ENCODE data around the gene TMEM212. TPM values are rescaled to one million over a fixed set of nuclear protein-coding genes. Genes with fewer than 3 reads are reported as not detected.
"Not testable (repeated sequence)": the region's sequence is repeated elsewhere in the genome, so short reads cannot be mapped to it uniquely, and the experiment has no call there.

The TMEM212 gene
- total and polyA plus RNA-seq, 2 of the 13 experiments (the other 11 are each of a cell fraction or from before 2014, with no cell fraction given): not detected

GRCh38 chr3:171813897-171814460, 29.2 kb upstream of the TMEM212 start:
- peaks cover 25% of the 10 kb centered on the region for H3K79me2 ChIP-seq (ENCODE audit: insufficient read depth, low read length)
- intact Hi-C loops (cut with micrococcal nuclease; ENCODE audit: unreplicated experiment): no loop called here
- in situ Hi-C loops (cut with HindIII; ENCODE audit: extremely low pct_ligation_motif_present, low pct_unique_long_range_greater_than_20kb): no loop called here
- BruUV-seq (replicated peaks): no TSS peak
- POLR2A ChIA-PET: interaction anchor here (0.6 to 1.2 kb wide), 2 partner anchors 8 to 224 kb away, joined by 3 to 4 read pairs; no protein-coding TSS in a partner anchor
- H3K4me2 ChIP-seq (ENCODE audit: low read depth, low read length): no peak overlapping the region
- ATAC-seq (no peak), DNase-seq (ENCODE audit: low spot score) (no peak), FAIRE-seq (no peak)
- no peak overlapping the region for H3K27ac ChIP-seq (ENCODE audit: extremely low read length, insufficient read depth, low read length)
- no peaks in the 10 kb centered on the region for H4K20me1 ChIP-seq (ENCODE audit: insufficient read depth, low read length)
- CTCF ChIA-PET (ENCODE audit: low intra/inter-chr PET ratio, low total read pairs): no interaction called here
- peaks cover 46% of the 10 kb centered on the region for H3K4me1 ChIP-seq (ENCODE audit: insufficient read depth, low read length)
- WGBS (ENCODE audit: low lambda C conversion rate): 68% methylated on average over 4 of the region's 4 CpGs
- no peak overlapping the region for H3K4me3 ChIP-seq (replicated peaks in 1 of 3; ENCODE audit: insufficient read depth in 1 of 3, low read depth in 2 of 3, low read length in 3 of 3)
- H3K36me3 ChIP-seq (replicated peaks in 1 of 2; ENCODE audit: control insufficient read depth in 1 of 2, insufficient read depth in 2 of 2, low read length in 2 of 2): no peaks in the 10 kb centered on the region
- H3K9ac ChIP-seq (ENCODE audit: insufficient read depth, low read depth, low read length): no peak overlapping the region
- no peak for TF ChIP-seq SIN3A (IDR thresholded peaks at IDR 0.05; ENCODE audit: borderline replicate concordance, low read depth, low read length)
- TF ChIP-seq CEBPG (CRISPR knock-in tag; IDR thresholded peaks at IDR 0.05): 0 out of 2 replicates have a peak, but pooled peaks have one; percentile 13
- no peak for TF ChIP-seq NKX3-1 (CRISPR knock-in tag; IDR thresholded peaks at IDR 0.05)
- no peak for TF ChIP-seq RCOR2 (CRISPR knock-in tag; IDR thresholded peaks at IDR 0.05)
- TF ChIP-seq ZMYM4 (CRISPR knock-in tag; IDR thresholded peaks at IDR 0.05): no peak
- TF ChIP-seq CHD4 (IDR thresholded peaks at IDR 0.05; ENCODE audit: borderline replicate concordance, low read length): 0 out of 2 replicates have a peak, but pooled peaks have one; percentile 38
- no peak for TF ChIP-seq HOXA5 (CRISPR knock-in tag; IDR thresholded peaks at IDR 0.05)
- no peaks in the 10 kb centered on the region for H3K9me3 ChIP-seq (ENCODE audit: low read length)
- H2AFZ ChIP-seq (ENCODE audit: low read length): no peak overlapping the region
- H3K27me3 ChIP-seq (ENCODE audit: control insufficient read depth in 1 of 2, insufficient read depth in 2 of 2, low read length in 2 of 2): no peaks in the 10 kb centered on the region; a peak in 1 of 5 replicates

- 97% methylated on average over 6 of the region's 6 CpGs for WGBS (ENCODE audit: low lambda C conversion rate)
- H2AFZ ChIP-seq (ENCODE audit: low read length); FAIRE-seq; ATAC-seq; H3K36me3 ChIP-seq (replicated peaks in 1 of 2; ENCODE audit: control insufficient read depth in 1 of 2, insufficient read depth in 2 of 2, low read length in 2 of 2); BruUV-seq (replicated peaks); H3K27me3 ChIP-seq (ENCODE audit: control insufficient read depth in 1 of 2, insufficient read depth in 2 of 2, low read length in 2 of 2); intact Hi-C loops (cut with micrococcal nuclease; ENCODE audit: unreplicated experiment); H3K9me3 ChIP-seq (ENCODE audit: low read length); H4K20me1 ChIP-seq (ENCODE audit: insufficient read depth, low read length); H3K4me2 ChIP-seq (ENCODE audit: low read depth, low read length); in situ Hi-C loops (cut with HindIII; ENCODE audit: extremely low pct_ligation_motif_present, low pct_unique_long_range_greater_than_20kb); H3K9ac ChIP-seq (ENCODE audit: insufficient read depth, low read depth, low read length); DNase-seq (ENCODE audit: low spot score); H3K4me3 ChIP-seq (replicated peaks in 1 of 3; ENCODE audit: insufficient read depth in 1 of 3, low read depth in 2 of 3, low read length in 3 of 3); H3K27ac ChIP-seq (ENCODE audit: extremely low read length, insufficient read depth, low read length); CTCF ChIA-PET (ENCODE audit: low intra/inter-chr PET ratio, low total read pairs): not testable (repeated sequence)
- Histone ChIP-seq H3K4me1 (ENCODE audit: insufficient read depth, low read length) (peaks cover 46% of the 10 kb centered on the region), H3K79me2 (ENCODE audit: insufficient read depth, low read length) (peaks cover 18% of the 10 kb centered on the region)
- POLR2A ChIA-PET: interaction anchor here (0.6 to 1.2 kb wide), 2 partner anchors 8 to 223 kb away, joined by 3 to 4 read pairs; no protein-coding TSS in a partner anchor
Observed at GRCh38 chr3:171814662-171815061, 28.5 kb upstream of the TMEM212 start.

All from HepG2 (cell line).